Endodermal cell (in vitro differentiated cells): ENCODE measurements around the gene CDK15. TPM values are rescaled to one million over a fixed set of nuclear protein-coding genes. Genes with fewer than 3 reads are reported as not detected.

Experiments used
- DNase-seq: peaks from one replicate; pipeline ENCODE4 v3.0.0-alpha.2; 2017
- H3K27ac ChIP-seq: 2 replicates; pipeline ENCODE4 v1.5.1; 2013; ENCODE audit warnings: mild to moderate bottlenecking, low read depth, low read length, moderate library complexity
- H3K27me3 ChIP-seq: 2 replicates; pipeline ENCODE4 v1.6.1; 2013; ENCODE audit warnings: mild to moderate bottlenecking, low read length, moderate library complexity; ENCODE audit not compliant: insufficient read depth, control insufficient read depth, poor library complexity, severe bottlenecking
- H3K36me3 ChIP-seq: 2 replicates; pipeline ENCODE4 v1.7.0; 2013; ENCODE audit warnings: mild to moderate bottlenecking, low read length, moderate library complexity; ENCODE audit not compliant: control insufficient read depth, insufficient read depth
- H3K4me1 ChIP-seq: one replicate; pipeline ENCODE4 v1.7.0; 2013; ENCODE audit warnings: low read length; ENCODE audit not compliant: control insufficient read depth, insufficient read depth
- H3K4me3 ChIP-seq: 2 replicates; pipeline ENCODE4 v1.5.1; 2013; ENCODE audit warnings: mild to moderate bottlenecking, low read length, moderate library complexity
- H3K9ac ChIP-seq: 2 replicates; pipeline ENCODE4 v1.6.1; 2013; ENCODE audit warnings: mild to moderate bottlenecking, low read length, moderate library complexity; ENCODE audit not compliant: poor library complexity, severe bottlenecking; ENCODE audit errors: extremely low read depth
- H3K9me3 ChIP-seq: 2 replicates; pipeline ENCODE4 v1.6.1; 2013; ENCODE audit warnings: mild to moderate bottlenecking, low read length, moderate library complexity; ENCODE audit not compliant: control insufficient read depth
- H3K27ac Mint-ChIP-seq: 2 replicates; pipeline ENCODE4 v1.8.0; 2020; ENCODE audit warnings: mixed read lengths
- H3K27me3 Mint-ChIP-seq: 2 replicates; pipeline ENCODE4 v1.8.0; 2021; ENCODE audit warnings: mild to moderate bottlenecking, mixed read lengths; ENCODE audit not compliant: insufficient read depth
- H3K36me3 Mint-ChIP-seq: 2 replicates; pipeline ENCODE4 v1.8.0; 2020; ENCODE audit warnings: low read depth, mixed read lengths
- H3K4me1 Mint-ChIP-seq: 2 replicates; pipeline ENCODE4 v1.8.0; 2020; ENCODE audit warnings: mixed read lengths
- H3K4me3 Mint-ChIP-seq: 2 replicates; pipeline ENCODE4 v1.8.0; 2020; ENCODE audit warnings: mild to moderate bottlenecking, moderate library complexity, mixed read lengths
- H3K9me3 Mint-ChIP-seq: 2 replicates; pipeline ENCODE4 v1.8.0; 2020; ENCODE audit warnings: mild to moderate bottlenecking, mixed read lengths
- WGBS, 2 experiments: methylation state at CpG; one replicate each; pipeline versions ENCODE4 v1.1.5 to v1.1.7; 2013; ENCODE audit warnings: missing lambda C conversion rate in 2 of 2, mixed read lengths in 1 of 2; ENCODE audit not compliant: insufficient coverage in 1 of 2, insufficient read length in 1 of 2; 5-methylcytosine and 5-hydroxymethylcytosine counted together
- total RNA-seq, 2 donors: library from RNA; stranded (reverse); fragmentation: NEBNext Ultra II Directional in 1 of 2; extraction: Animal tissue kit (Norgen Biotek cat#: 25700) in 1 of 2; gene quantifications; 2 replicates in 1 of 2; 3 replicates in 1 of 2; pipeline ENCODE4 v1.2.1, GENCODE V29; 2021
- TF ChIP-seq, protein P1 (sequence below): fragments of 200-600 bp; sonication (generic); conservative IDR thresholded peaks from 2 replicates; pipeline ENCODE4 v1.5.0; 2021; ENCODE audit warnings: antibody characterized with exemption, mild to moderate bottlenecking

CDK15 gene
- total RNA-seq, 2 donors from 2014 or later: 0.35 TPM; not detected in 1

DNA sequence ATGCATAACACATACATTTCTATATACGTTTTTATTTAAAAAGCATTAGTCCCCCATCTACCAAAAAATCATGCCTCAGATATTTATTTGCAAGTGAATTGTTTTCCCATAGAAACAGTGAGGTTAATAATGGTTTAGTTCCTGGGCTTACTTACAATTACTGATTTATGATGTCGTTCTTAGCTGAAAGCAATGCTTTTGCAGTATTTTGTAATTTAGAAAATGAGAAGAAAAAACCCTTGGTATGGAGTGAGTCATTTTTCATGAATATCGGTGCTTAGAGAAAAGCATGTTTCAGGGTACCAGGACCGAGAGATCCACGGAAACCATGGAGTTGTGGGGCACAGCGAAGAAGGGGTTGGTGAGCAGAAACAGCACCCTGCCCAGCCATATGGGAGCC, 12.0 kb upstream of the CDK15 start:
- no peak overlapping the region for H3K27ac Mint-ChIP-seq
- H3K27me3 Mint-ChIP-seq: peaks cover 4% of the 10 kb centered on the region
- H3K36me3 Mint-ChIP-seq: no peaks in the 10 kb centered on the region
- Histone ChIP-seq H3K4me3 (no peak overlapping the region), H3K27ac (no peak overlapping the region), H3K9ac (no peak overlapping the region), H3K36me3 (no peaks in the 10 kb centered on the region), H3K9me3 (no peaks in the 10 kb centered on the region), H3K4me1 (no peaks in the 10 kb centered on the region), H3K27me3 (no peaks in the 10 kb centered on the region)
- DNase-seq: no peak
- TF ChIP-seq, protein P1, sequence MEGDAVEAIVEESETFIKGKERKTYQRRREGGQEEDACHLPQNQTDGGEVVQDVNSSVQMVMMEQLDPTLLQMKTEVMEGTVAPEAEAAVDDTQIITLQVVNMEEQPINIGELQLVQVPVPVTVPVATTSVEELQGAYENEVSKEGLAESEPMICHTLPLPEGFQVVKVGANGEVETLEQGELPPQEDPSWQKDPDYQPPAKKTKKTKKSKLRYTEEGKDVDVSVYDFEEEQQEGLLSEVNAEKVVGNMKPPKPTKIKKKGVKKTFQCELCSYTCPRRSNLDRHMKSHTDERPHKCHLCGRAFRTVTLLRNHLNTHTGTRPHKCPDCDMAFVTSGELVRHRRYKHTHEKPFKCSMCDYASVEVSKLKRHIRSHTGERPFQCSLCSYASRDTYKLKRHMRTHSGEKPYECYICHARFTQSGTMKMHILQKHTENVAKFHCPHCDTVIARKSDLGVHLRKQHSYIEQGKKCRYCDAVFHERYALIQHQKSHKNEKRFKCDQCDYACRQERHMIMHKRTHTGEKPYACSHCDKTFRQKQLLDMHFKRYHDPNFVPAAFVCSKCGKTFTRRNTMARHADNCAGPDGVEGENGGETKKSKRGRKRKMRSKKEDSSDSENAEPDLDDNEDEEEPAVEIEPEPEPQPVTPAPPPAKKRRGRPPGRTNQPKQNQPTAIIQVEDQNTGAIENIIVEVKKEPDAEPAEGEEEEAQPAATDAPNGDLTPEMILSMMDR: no peak
- WGBS, 2 experiments: 92 to 96% methylated on average over 4 to 6 of the region's 6 CpGs
- peaks cover 3% of the 10 kb centered on the region for H3K9me3 Mint-ChIP-seq
- peaks cover 18% of the 10 kb centered on the region for H3K4me1 Mint-ChIP-seq
- H3K4me3 Mint-ChIP-seq: no peak overlapping the region

DNA sequence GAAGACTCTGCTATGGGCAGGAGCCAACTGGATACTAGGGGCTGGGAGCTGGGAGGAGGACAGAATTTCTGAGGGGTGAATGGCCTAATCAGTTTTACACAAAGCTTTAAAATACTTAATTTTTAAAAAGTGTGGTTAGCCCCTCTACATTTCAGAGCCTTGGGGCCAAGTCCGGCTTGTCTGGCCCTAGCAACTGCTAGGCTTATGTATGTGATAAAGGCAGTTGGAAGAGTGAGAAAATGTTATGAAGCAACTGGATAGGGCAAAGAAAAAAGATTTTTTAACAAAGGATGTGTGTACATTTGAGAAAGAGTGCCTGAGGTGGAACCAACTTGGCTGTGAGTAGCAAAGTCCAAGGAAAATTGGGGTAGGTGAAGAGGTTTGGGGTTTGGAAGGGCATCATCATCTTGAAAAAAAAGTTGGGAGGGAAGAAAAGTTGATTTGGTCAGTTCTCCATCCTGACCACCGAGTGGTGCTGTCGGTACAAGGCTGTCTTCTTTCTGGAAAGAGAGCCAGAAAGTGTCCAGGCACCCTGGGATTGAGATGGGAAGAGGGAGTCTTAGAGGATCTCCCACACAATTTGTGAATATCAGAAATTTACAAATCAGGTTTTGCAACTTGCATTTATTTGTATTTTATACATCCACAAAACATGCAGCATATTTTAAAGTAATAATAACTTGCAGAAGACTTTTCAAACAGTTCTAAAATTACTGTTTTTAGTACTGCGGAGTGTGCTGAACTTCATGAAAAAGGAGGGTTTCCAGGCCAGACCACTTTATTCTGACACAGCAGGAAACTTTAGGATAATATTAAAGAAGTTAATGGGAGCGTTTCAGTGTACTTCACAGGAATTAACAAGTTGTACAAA, 10.5 kb upstream of the CDK15 start:
- DNase-seq: peak; percentile 81
- H3K27me3 Mint-ChIP-seq: no peaks in the 10 kb centered on the region

DNA sequence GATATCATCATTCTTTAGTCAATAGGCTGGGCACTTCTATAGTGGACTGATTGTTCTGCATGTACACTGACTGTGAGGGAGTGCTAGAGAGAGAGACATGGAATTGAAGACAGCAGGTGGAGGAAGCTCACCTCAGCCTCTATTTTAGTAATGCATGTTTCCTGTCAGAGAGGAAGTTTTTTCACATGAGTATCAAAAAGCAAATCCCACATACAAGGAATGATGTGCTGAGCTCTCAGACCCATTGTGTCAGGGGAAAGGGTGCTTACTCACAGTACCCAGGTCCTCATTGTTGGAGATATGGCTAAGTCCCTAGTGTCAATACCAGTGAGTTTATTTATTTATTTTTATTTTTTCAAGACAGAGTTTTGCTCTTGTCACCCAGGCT, 9.9 kb upstream of the CDK15 start:
- H3K4me3 ChIP-seq: no peak overlapping the region
- Mint-ChIP-seq H3K36me3 (no peaks in the 10 kb centered on the region), H3K27ac (no peak overlapping the region), H3K9me3 (peaks cover 3% of the 10 kb centered on the region), H3K4me3 (no peak overlapping the region), H3K27me3 (no peaks in the 10 kb centered on the region), H3K4me1 (peaks cover 18% of the 10 kb centered on the region)
- H3K27ac ChIP-seq: no peak overlapping the region
- no peaks in the 10 kb centered on the region for H3K9me3 ChIP-seq
- H3K27me3 ChIP-seq: no peaks in the 10 kb centered on the region
- H3K4me1 ChIP-seq: no peaks in the 10 kb centered on the region
- no peak overlapping the region for H3K9ac ChIP-seq
- H3K36me3 ChIP-seq: no peaks in the 10 kb centered on the region
- TF ChIP-seq, protein P1: no peak
- DNase-seq: no peak

More for the DNA sequence above, 10.5 kb upstream of the CDK15 start:
- no peak overlapping the region for H3K4me3 Mint-ChIP-seq
- Histone ChIP-seq H3K4me3 (no peak overlapping the region), H3K27ac (no peak overlapping the region), H3K9ac (no peak overlapping the region), H3K36me3 (no peaks in the 10 kb centered on the region), H3K4me1 (no peaks in the 10 kb centered on the region), H3K27me3 (no peaks in the 10 kb centered on the region), H3K9me3 (no peaks in the 10 kb centered on the region)
- no peaks in the 10 kb centered on the region for H3K36me3 Mint-ChIP-seq
- 25 to 35% methylated on average over 4 to 5 of the region's 5 CpGs for WGBS, 2 experiments
- peaks cover 18% of the 10 kb centered on the region for H3K4me1 Mint-ChIP-seq
- no peak overlapping the region for H3K27ac Mint-ChIP-seq
- TF ChIP-seq, protein P1: peak; percentile 88
- peaks cover 3% of the 10 kb centered on the region for H3K9me3 Mint-ChIP-seq
